NCI-H2107 treated with DMSO at 0.1 percent for 48 hours (cell line): Measurements from ENCODE around the gene DR1.
"Not testable (repeated sequence)": the region's sequence is repeated elsewhere in the genome, so short reads cannot be mapped to it uniquely, and the experiment has no call there.

Experiments used
- DNase-seq: peaks from one replicate; lab custom pipeline; 2025; ENCODE audit not compliant: unreplicated experiment; lab: John Stamatoyannopoulos, UW

The DR1 gene

DNA sequence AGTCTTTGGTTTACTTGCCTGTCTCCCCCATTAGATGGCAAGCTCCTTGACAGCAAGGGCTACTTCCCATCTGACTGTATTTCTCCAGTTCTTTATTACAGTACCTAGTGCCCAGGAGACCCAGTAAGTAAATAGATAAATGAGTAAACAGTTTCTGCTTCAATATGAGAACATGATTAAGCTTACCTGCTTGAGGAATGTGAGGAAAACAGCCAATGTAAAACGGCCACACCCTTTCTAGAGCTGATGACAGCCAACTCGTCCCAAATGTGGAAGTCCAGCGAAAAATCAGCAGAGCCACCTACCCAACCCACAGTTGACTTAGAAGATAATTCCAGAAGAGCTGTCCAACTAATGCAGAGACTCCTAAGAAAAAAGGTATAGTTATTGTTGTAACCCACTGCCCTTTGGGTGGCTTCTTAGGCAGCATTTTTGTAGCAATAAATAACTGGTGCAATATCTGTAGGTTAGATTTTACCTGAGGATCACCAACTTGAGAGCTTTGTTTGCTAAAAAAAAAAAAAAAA is 6.5 kb upstream of the DR1 start:
- no peak for DNase-seq

DNA sequence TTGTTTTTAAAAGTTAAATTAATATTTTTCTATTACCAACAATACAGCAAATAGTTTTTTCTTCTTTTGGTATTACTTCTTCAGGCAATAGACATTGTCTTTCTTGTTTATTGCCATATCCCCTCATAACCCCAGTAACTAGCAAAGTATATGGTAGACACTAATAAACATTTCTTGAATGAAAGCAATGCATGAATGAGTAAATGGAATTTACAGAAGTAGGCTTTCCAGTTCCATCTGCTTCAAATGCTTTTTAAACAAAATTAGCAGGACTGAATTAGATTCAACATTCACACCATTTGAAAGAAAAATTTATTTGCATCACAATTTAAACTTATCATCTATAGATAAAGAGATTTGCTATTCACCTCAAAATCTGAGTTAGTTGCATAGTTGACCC is 5.6 kb upstream of the DR1 start:
- no peak for DNase-seq

DNA sequence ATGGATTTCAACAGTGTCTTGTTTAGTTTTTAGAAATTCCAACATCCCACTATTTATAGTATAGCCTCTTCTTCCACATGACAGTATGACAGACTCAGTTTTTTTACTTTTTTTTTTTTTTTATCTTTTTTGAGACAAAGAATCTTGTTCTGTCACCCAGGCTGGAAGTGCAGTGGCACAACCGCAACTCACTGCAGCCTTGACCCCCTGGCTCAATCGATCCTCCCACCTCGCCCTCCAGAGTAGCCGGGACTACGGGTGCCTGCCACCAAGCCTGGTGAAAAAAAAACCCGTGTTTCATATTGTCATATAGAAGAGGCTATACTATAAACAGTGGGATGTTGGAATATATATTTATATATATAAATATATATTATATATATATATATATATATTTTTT is 1.2 kb upstream of the DR1 start:
- no peak for DNase-seq

DNA sequence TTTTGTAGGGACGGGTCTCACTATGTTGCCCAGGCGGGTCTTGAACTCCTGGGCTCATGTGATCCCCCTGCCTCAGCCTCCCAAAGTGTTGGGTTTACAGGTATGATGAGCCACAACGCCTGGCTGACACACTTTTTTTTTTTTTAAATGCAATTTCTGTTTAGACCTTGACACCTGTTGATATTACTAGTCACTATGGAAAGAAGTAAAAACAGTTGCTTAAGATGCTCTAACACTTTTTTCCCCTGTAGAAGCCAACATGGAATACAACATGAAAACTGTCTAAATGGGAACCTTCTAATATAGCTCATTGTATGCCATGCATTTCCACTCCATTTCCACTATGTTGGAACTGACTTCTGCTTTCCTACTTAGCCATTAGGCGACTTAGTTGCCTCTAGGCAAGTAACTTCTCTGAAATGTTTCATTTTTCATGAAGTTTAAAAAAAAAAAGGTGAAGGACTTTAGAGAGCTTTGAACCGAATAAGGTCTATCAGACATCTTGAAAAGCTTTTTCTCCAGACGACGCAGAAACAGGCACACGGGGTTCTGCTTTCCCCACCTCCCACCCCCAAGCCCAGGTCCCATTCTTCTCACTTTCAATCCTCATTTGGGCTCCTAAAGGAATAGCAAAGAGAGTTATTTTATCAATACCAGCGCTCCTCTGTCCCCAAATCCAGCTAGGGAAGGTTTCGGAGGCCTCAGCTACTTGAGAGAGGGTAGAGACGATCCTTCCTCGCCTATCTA is 648 bp upstream of the DR1 start:
- DNase-seq: peak; percentile 73

DNA sequence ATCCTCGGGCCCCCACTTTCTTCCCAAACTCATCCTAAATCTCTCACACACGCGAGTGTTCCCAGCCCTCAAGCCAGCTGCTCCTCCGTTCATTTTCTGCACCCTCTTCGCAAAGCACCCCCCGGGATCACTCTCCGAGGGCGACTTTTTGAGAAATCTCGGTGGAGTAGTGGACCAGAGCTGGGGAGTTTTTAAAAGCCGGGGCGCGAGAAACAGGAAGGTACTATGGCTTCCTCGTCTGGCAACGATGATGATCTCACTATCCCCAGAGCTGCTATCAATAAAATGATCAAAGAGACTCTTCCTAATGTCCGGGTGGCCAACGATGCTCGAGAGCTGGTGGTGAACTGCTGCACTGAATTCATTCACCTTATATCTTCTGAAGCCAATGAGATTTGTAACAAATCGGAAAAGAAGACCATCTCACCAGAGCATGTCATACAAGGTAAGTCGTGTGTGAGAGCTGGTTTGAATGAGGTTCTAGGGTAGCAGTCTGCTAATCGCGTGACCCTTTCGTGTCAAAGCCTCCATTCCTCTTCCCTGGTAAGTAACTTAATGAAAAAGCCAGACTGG is 800 bp downstream of the DR1 start:
- DNase-seq: peak; percentile 26

DNA sequence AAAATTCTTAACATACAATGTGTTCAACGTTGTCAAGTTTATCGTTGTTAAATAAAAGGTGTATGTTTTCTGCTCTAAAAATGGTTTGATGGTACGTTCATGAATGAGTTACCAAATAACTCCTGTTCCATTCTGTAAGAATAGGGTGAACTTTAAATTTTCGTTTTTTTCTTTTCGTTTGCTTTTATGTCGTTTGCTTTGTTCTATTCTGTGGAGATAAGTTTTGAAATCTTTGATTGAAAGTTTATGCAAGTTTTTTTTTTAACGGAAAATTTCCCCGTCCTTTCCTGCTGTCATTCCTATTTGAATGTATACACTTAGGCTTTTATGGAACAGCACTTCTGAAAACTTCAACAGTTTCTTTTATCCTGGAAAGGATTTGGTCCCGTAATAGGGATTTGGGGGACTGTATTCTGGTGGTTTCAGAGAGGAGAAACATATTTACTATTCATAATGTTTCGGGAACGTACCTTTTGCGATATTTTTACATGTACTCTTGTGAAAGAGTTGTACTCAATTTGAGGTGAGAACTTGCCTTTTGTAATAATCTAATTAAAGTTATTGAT is 1.7 kb downstream of the DR1 start:
- no peak for DNase-seq

DNA sequence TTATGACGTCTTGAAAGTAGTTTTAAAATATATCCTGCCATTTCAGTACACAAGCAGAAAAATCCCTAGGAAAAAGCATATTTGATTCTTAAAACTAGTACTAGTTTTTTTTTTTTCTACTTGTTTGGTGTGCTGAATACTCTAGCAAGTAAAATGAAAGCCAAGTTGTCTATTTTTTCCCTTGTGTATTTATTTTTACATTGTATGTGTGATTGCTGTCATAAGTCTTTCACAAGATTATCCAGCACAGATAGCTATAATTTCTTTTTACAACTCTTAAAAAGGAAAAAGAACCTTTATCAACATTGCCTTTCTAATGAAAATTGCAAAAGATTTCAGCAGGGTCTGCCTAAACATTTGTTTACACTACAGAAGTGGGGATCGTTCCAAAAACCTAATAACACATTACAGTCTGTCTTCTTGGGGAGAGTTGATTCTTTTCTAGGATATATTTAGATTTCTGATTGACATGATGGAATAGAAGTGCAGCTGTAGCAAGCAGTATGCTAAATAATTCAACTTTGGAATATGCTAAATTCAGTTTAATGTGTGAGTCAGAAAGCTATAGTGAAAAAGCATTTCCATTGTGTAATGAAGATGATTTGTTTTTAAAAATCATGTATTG is 2.5 kb downstream of the DR1 start:
- no peak for DNase-seq

DNA sequence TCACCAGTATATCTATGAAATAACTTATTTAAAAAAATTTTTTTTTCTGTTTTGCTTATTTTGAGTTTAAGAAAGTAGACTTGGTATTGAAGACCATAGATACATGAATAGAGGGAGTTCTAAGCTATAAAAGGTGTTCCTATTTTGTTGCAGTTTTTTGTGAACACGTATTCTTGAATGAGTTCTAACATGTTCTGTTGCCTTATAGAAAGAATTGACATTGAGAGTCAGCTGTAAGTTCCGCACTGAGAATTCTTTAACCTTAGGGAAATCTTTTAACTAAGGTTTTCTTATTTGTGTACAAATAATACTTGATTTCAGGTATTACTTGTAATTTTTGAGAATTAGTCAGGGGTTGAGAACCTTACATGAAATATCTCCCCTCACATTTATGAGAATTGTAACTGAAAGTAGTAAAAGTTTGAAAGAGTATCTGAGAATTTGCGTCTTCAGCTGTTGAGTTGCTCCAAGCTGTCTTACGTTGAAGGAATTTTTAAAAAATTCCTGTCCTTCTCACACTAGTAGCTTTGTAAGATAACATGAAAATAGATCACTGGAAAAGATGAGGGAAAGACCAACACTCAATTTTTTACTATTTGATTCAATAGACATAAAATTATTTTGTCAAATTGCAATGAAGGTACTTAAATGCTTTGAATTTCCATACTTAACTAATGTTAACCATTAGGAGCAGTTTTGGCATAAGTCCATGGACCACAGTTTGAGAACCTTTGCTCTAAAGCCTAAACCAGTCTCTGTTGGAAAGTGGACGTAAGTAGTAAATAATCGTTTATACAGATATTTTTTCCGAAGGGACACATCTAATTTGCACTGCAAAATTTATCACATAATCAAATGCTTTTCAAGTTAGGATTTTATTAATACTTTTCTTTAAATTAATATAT is 3.8 kb downstream of the DR1 start:
- DNase-seq: no peak

DNA sequence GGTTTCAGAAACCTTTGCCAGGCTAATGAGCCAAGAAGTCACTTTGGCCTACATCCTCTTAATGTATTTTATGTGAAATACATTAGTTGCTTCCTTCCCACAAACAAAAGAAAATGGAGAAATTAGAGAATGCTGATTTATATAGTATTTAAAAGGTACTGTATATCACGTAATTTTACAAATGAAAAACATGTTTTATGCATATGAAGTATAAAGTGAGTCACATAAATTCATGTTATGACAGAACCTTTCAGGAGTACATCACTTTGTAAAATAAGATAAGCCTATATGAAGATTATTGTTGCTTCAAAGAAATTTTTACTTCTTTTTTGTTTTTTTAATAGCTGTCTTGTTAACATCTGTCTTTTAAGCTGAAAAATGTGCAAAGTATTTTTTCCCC is 4.6 kb downstream of the DR1 start:
- no peak for DNase-seq

DNA sequence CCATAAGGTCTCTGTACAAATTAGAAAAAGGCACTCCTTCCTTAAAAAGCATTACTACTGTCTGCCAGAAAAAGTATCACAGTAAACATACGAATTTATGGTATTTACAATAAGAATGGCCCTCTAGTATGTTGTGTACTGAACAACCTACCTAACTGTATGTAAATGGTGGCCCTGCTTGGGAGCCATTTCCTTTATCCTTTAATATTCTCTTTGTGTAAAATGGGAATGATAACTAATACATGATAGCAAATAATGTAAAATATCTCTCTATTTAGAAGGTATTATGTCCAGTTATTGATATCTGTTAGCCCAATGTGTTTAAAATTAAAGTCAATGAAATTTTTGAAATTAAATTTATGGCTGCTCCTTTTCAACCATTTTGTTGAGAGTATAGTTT is 5.2 kb downstream of the DR1 start:
- DNase-seq: no peak

DNA sequence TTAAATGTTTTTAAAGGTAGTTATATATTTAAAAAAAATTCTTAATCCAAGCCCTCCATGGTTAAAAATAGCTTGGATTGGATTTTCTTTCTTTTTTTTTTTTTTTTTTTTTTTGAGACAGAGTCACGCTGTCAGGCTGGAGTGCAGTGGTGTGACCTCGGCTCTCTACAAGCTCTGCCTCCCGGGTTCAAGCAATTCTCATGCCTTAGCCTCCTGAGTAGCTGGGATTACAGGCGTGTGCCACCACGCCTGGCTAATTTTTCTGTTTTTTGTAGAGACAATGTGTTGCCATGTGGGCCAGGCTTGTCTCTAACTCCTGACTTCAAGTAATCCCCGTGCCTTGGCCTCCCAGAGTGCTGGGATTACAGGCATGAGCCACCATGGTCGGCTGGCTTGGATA is 5.6 kb downstream of the DR1 start:
- DNase-seq: not testable (repeated sequence)

DNA sequence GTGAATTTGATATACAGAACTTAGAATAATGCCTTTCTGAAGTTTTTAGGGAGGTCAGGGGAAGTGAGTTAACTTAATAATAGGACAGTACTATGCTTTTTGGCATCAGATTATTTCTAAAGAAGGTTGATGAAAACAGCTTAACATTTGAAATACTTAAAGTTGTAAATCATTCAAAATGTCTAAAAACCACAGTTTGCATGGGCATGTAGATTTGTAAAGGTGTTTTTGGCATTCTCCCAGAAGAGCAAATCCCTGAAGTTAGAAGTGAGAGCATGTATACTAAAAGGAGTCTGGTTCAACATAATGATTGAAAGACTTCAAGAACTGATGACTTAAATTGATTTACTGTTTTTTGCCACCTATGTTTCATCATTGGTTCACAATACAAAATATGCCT is 6.7 kb downstream of the DR1 start:
- DNase-seq: no peak

DNA sequence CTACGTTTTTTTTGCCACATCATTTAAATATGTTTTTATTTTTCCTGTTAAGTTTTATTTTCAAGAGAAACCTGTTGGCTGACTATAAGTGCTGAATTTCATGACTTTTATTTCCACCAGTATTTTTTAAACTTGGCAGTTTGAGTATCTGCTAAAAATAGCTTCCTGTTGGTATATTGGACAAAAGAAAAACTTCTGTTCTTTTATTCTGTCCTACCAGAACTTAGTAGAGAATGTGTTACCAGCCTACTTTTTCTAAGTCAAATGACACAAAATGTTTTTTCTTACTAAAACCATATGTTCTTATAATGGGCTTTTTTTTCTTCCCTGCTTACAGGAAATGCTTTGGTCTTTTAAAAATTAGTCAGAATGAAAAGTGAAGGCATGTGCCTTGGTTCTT is 7.6 kb downstream of the DR1 start:
- no peak for DNase-seq

DNA sequence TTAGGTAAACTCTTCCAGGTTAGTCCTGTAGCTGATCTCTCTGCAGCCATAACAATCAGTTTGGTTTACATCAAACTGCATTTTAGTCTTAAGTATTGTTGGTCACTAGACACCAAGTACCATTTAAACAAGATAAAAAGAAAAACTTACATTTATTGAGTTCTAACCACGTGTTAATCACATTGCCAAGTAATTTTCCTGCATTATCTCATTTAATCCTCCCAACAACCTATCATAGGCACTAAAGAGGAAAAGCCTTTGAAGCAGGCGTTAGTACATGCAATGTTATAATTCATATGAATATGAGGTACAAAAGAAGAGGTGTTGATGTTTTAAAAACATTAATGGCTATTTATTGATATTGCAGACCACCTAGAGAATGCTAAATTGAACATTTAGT is 9.0 kb downstream of the DR1 start:
- no peak for DNase-seq

DNA sequence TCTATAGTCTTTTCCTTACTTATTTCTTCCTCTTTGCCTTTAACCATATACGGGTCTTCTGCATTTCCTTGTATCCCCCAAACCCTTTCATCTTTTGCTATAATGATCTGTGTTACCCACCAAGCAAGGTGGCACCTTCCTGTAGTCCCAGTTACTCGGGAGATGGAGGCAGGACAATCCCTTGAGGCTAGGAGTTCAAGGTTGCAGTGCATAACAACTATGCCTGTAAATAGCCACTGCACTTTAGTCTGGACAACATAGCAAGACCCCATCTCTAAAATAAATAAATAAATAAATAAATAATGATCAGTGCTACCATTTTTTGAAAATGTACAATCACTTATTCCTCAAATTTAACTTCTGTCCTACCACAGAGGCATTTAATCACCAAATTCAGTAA is 11.5 kb downstream of the DR1 start:
- DNase-seq: no peak

DNA sequence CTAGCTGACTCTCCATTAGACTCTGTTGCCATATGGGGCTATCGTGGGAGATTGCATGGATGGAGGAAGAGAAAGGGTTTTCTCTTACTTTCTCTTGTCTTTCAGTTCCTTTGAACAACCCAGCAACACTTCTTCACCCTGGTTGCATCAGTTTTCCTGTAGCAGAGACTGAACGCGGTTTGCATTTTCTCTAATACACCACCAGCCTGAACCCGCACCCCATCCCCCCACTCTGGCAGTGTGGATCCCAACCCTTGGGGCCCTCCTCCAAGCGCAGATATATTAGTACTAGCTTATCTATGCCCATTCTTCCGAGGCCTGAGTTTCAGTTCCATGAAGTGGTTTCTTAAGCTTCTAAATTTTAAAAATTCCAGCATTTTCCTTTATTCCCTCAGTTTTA is 12.6 kb downstream of the DR1 start:
- DNase-seq: no peak

DNA sequence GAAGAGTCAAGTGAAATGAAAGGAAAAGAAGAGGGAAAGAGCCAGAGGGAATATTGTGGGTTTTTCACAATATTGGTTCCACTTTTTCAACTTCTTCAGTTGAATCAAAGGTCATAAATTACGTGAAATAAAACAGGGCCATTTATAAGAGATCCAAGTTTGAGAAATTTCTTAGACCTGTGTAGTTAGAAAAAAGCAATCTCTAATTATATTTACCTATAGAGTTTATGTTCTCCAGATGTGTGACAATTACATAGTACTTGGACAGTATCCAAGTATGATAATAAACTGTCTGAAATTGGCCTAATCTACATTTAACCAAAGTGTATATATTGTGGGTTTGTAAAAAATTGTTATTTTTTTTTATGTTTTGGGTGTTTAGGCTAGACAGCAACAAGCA is 14.4 kb downstream of the DR1 start:
- DNase-seq: no peak

DNA sequence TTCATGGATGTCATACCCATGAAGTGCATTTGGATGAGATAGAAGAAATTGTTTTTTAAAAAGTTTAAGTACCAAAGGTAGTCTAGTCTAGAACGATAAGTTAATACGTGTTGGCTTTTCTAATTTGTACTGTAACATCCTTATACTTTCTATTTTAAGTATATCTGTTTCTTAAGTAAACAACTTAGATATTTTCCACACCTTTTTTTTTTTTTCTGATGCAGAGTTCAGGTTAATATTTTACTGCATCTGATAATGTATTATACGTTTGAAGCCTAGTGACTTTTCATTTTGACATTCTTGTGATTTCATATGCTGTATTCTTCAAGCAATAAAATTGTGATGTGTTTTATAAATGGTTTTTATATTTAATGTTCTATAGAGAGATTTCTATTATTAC is 16.5 kb downstream of the DR1 start:
- DNase-seq: no peak

DNA sequence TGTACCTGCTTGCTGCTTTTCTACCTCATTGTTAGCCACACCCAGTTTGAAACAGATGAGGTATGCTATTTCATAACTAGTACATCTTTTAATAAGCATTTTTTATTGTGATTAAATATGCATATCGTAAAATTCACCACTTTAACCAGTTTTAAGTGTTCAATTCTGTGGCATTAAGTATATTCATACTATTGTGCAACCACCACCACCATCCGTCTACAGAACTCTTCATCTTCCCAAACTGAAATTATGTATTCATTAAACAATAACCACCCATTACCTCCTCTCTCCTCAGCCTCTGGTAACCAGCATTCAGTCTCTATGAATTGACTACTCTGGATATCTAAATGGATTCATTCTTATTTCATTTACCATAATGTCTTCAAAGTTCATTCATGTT is 20.1 kb downstream of the DR1 start:
- DNase-seq: no peak

DNA sequence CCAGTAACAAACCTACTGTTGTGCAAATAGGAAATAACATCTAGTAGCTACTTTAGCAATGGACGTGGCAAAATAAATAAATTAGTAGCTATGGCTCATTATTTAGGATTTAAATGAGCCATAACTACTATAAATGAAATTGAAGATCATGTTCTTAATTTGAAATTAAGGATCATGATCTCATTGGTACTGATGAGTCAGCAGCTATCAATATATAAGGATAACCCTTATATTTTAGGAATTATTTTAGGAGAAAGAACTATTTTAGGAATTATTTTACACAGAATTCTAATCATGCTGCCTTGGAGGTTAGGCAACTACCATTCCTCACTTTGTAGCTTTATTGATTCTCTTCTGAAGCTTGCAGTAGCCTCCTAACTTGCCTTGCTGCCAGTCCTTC is 24.0 kb downstream of the DR1 start:
- no peak for DNase-seq
